A549 (cell line): ENCODE results near the gene CCSER1. TPM values are rescaled to one million over a fixed set of nuclear protein-coding genes. Genes with fewer than 3 reads are reported as not detected.

ENCODE experiments used
- ATAC-seq, 2 experiments: fragments of 200-7000 bp in 1 of 2; fragments of >200 bp in 1 of 2; cut with Nextera tagmentation in 1 of 2; cut with Tn5 transposase in 1 of 2; 3 replicates each; pipeline versions ENCODE4 v1.8.0 to v1.9.1; 2018 to 2020; ENCODE audit warnings: mild to moderate bottlenecking in 1 of 2, moderate library complexity in 1 of 2
- CTCF ChIA-PET: fragments of 300-600 bp; sonication (Branson Sonifier 250); formaldehyde crosslinking; extraction: SDS; loops from one replicate; lab custom pipeline; 2021; ENCODE audit warnings: antibody characterized with exemption, inconsistent platforms; lab: Yijun Ruan, JAX
- POLR2A ChIA-PET: fragments of 350-600 bp; formaldehyde crosslinking; extraction: SDS; loops from one replicate; lab custom pipeline; 2021; ENCODE audit warnings: antibody characterized with exemption, inconsistent platforms; lab: Yijun Ruan, JAX
- DNase-seq, 2 experiments: peaks; one replicate each; pipeline versions ENCODE4 v3.0.0 to v3.0.0-alpha.2; 2011 to 2016; ENCODE audit warnings: low read depth in 1 of 2, low spot score in 1 of 2
- FAIRE-seq: peaks from 2 replicates; lab custom pipeline; 2011; peaks lifted over from hg19 to GRCh38; lab: Jason Lieb, UNC
- H3K27ac ChIP-seq, 2 experiments: fragments of >200 bp; sonication (Bioruptor Twin); formaldehyde crosslinking; 3 replicates each; pipeline ENCODE4 v1.5.1; 2016 to 2017
- H3K4me1 ChIP-seq: fragments of >200 bp; sonication (Bioruptor Twin); formaldehyde crosslinking; 3 replicates; pipeline ENCODE4 v1.6.1; 2016
- H3K4me2 ChIP-seq: fragments of >200 bp; sonication (Bioruptor Twin); formaldehyde crosslinking; 3 replicates; pipeline ENCODE4 v1.6.1; 2016
- H3K4me3 ChIP-seq: fragments of >200 bp; sonication (Bioruptor Twin); formaldehyde crosslinking; 3 replicates; pipeline ENCODE4 v1.5.1; 2016
- H3K9me3 ChIP-seq: fragments of >200 bp; sonication (Bioruptor Twin); formaldehyde crosslinking; 3 replicates; pipeline ENCODE4 v1.6.1; 2016
- CBX8 ChIP-seq: fragments of 200-600 bp; sonication (generic); IDR thresholded peaks from 2 replicates; pipeline ENCODE4 v1.6.1; 2016
- CHD2 ChIP-seq: fragments of 150-350 bp; IDR thresholded peaks from 2 replicates; pipeline ENCODE4 v1.6.1; 2014; ENCODE audit warnings: low read length; ENCODE audit not compliant: partially characterized antibody
- E2F6 ChIP-seq: IDR thresholded peaks from 2 replicates; pipeline ENCODE4 v1.6.1; 2012; ENCODE audit warnings: low read depth, borderline replicate concordance
- EHF ChIP-seq: fragments of 250-450 bp; sonication (Bioruptor Pico); IDR thresholded peaks from 2 replicates; pipeline ENCODE4 v1.5.0; 2020; ENCODE audit warnings: mild to moderate bottlenecking
- EP300 ChIP-seq, 2 experiments: fragments of >200 bp; sonication (Bioruptor Twin); formaldehyde crosslinking; IDR thresholded peaks; 2 replicates in 1 of 2; 3 replicates in 1 of 2; pipeline ENCODE4 v1.6.1; 2016 to 2017
- FOSL2 ChIP-seq, 2 experiments: fragments of 450-650 bp in 1 of 2; fragments of >200 bp in 1 of 2; sonication (Bioruptor Twin) in 1 of 2; formaldehyde crosslinking; IDR thresholded peaks; 2 replicates each; pipeline versions ENCODE4 v1.5.0 to v1.6.1; 2016 to 2020; ENCODE audit warnings: mild to moderate bottlenecking in 1 of 2, moderate library complexity in 1 of 2
- FOXS1 ChIP-seq: fragments of 250-450 bp; sonication (Bioruptor Pico); IDR thresholded peaks from 2 replicates; pipeline ENCODE4 v1.5.0; 2020; ENCODE audit warnings: mild to moderate bottlenecking, moderate library complexity
- GATA3 ChIP-seq: IDR thresholded peaks from 2 replicates; pipeline ENCODE4 v1.6.1; 2012; ENCODE audit warnings: borderline replicate concordance
- HOXB5 ChIP-seq: fragments of 250-450 bp; sonication (Bioruptor Pico); IDR thresholded peaks from 2 replicates; pipeline ENCODE4 v1.5.0; 2020; ENCODE audit warnings: mild to moderate bottlenecking, moderate library complexity
- MAX ChIP-seq: IDR thresholded peaks from 2 replicates; pipeline ENCODE4 v1.6.1; 2012
- MAZ ChIP-seq: fragments of 150-350 bp; IDR thresholded peaks from 2 replicates; pipeline ENCODE4 v1.6.1; 2014; ENCODE audit warnings: antibody characterized with exemption, low read depth, low read length, borderline replicate concordance
- POLR2AphosphoS2 ChIP-seq: conservative IDR thresholded peaks from 2 replicates; pipeline ENCODE4 v1.6.1; 2012; ENCODE audit warnings: low read length, improper control_type of control experiment, inconsistent platforms
- RFX5 ChIP-seq: fragments of 450-650 bp; IDR thresholded peaks from 2 replicates; pipeline ENCODE4 v1.7.1; 2014; ENCODE audit warnings: antibody characterized with exemption, mild to moderate bottlenecking, moderate library complexity
- SMC3 ChIP-seq: fragments of >200 bp; sonication (Bioruptor Twin); formaldehyde crosslinking; IDR thresholded peaks from 3 replicates; pipeline ENCODE4 v1.6.1; 2018; ENCODE audit warnings: inconsistent platforms
- ZC3H11A ChIP-seq: fragments of 450-650 bp; IDR thresholded peaks from 2 replicates; pipeline ENCODE4 v1.6.1; 2014; ENCODE audit warnings: antibody characterized with exemption, mild to moderate bottlenecking
- ZSCAN20 ChIP-seq: fragments of 250-450 bp; sonication (Bioruptor Pico); IDR thresholded peaks from 2 replicates; pipeline ENCODE4 v1.8.0; 2022; ENCODE audit warnings: mild to moderate bottlenecking, moderate library complexity
- WGBS: methylation state at CpG from one replicate; pipeline ENCODE4 v1.1.6; 2017; ENCODE audit errors: missing lambda C conversion rate; 5-methylcytosine and 5-hydroxymethylcytosine counted together
- polyA plus RNA-seq, 4 experiments: library from polyadenylated mRNA; depleted of rRNA in 3 of 4; stranded (reverse); fragments of >200 nt; fragmentation: RNase III in 1 of 4; extraction: RNeasy Plus Mini Kit Qiagen cat#74134 plus additional on column Dnase treatment in 1 of 4; gene quantifications; 2 replicates in 3 of 4; 3 replicates in 1 of 4; pipeline ENCODE4 v1.2.3, GENCODE V29; 2011 to 2017
- TF ChIP-seq, protein P1 (sequence below): fragments of 250-450 bp; sonication (Bioruptor Pico); IDR thresholded peaks from 2 replicates; pipeline ENCODE4 v1.5.0; 2021; ENCODE audit warnings: mild to moderate bottlenecking, moderate library complexity, borderline replicate concordance
- TF ChIP-seq, protein P2 (sequence below): fragments of 150-350 bp; IDR thresholded peaks from 2 replicates; pipeline ENCODE4 v1.6.1; 2014; ENCODE audit warnings: low read depth, mild to moderate bottlenecking, low read length
- TF ChIP-seq, protein P3 (sequence below): fragments of >200 bp; sonication (Bioruptor Twin); formaldehyde crosslinking; IDR thresholded peaks from 3 replicates; pipeline ENCODE4 v1.5.1; 2016
- TF ChIP-seq, protein P4 (sequence below): fragments of 200-600 bp; sonication (generic); IDR thresholded peaks from 2 replicates; pipeline ENCODE4 v1.6.1; 2016; ENCODE audit warnings: antibody characterized with exemption, mild to moderate bottlenecking, moderate library complexity

Gene CCSER1
- polyA plus RNA-seq, 2 of the 4 experiments (the other 2 are of a cell fraction) = 0.06 TPM; not detected in 1

DNA sequence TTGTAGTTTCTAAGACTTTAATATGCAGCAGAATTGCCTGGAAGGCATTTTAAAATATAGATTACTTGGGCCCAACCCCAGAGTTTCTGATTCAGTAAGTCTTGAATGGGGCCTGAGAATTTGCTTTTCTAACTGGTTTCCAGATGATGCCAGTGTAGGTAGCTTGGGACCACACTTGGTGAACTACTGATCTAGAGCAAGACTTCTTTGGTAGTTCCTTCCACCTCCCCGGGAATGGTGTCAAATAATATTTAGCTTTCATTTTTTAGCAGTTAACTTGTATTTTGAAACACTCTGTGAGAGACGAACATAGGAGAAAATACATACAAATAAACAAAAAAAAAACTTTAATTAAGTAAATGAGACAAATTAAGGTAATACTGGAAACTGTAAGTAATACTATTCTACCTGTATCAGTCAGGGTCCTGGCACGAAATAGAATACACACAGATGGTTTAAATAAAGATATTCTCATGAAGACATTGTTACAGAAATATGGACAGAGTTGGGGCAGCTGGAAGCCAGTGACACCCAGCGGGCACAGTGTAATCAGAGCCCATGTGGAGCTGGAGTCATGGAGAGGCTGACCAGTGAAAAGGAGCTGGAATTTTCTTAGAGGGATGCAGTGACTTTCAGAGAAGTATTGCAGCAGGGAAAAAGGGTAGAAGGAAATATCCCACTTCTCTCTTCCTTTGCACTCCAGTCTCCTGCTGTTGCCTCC is 905.7 kb downstream of the CCSER1 start (continued):
- no peak for TF ChIP-seq RFX5

- no peak overlapping the region for H3K27ac ChIP-seq
- no peak for TF ChIP-seq EHF (CRISPR knock-in tag)
- H3K9me3 ChIP-seq = no peaks in the 10 kb centered on the region
- no peaks in the 10 kb centered on the region for H3K4me1 ChIP-seq
- ChIA-PET CTCF (no interaction called here), POLR2A (no interaction called here)
- no peak overlapping the region for H3K4me3 ChIP-seq
- ATAC-seq (no peak), DNase-seq (no peak), FAIRE-seq (no peak)
- 95% methylated on average over 2 of the region's 2 CpGs for WGBS
- no peak overlapping the region for H3K4me2 ChIP-seq
These were observed 908.1 kb downstream of the CCSER1 start for GRCh38 chr4:91035276-91035675.

DNA sequence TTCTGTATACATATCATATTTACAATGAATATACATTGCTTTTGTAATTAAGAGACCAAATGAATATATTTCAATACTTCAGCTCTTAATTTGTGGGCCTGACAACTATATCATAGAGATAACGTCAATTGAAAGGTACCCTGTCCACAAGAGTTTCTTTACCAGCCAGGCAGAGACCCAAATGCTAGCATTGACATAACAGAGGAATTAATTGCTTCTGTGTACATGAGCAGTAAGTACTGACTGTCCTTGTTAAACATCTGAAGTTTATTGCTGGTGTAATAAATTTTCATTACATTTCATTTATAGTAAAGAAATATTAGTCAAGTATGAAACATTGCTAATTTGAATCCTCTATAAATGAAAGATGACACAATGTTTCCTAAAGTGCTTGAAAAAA is 910.8 kb downstream of the CCSER1 start:
- 34% methylated on average over 1 of the region's 1 CpG for WGBS
- Histone ChIP-seq H3K27ac (no peak overlapping the region), H3K4me1 (no peaks in the 10 kb centered on the region)
- POLR2A ChIA-PET = no interaction called here
- DNase-seq = no peak
- TF ChIP-seq MAZ (no peak), FOSL2 (IDR thresholded peaks at IDR 0.05) (no peak), FOSL2 (CRISPR knock-in tag; IDR thresholded peaks at IDR 0.05) (no peak), RFX5 (no peak), CBX8 (no peak), SMC3 (no peak), FOXS1 (CRISPR knock-in tag) (no peak), EP300 (IDR thresholded peaks at IDR 0.05) (no peak), ZC3H11A (no peak)
- TF ChIP-seq, protein P1, sequence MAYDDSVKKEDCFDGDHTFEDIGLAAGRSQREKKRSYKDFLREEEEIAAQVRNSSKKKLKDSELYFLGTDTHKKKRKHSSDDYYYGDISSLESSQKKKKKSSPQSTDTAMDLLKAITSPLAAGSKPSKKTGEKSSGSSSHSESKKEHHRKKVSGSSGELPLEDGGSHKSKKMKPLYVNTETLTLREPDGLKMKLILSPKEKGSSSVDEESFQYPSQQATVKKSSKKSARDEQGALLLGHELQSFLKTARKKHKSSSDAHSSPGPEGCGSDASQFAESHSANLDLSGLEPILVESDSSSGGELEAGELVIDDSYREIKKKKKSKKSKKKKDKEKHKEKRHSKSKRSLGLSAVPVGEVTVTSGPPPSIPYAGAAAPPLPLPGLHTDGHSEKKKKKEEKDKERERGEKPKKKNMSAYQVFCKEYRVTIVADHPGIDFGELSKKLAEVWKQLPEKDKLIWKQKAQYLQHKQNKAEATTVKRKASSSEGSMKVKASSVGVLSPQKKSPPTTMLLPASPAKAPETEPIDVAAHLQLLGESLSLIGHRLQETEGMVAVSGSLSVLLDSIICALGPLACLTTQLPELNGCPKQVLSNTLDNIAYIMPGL = no peak
- TF ChIP-seq, all 56 proteins: peak for 0
- FAIRE-seq = no peak
- ATAC-seq = no peak
- CTCF ChIA-PET = no interaction called here
- no peak overlapping the region for H3K4me3 ChIP-seq
- no peak overlapping the region for H3K4me2 ChIP-seq
- H3K9me3 ChIP-seq = no peaks in the 10 kb centered on the region

- no peak overlapping the region for H3K4me2 ChIP-seq
- ChIA-PET POLR2A (no interaction called here), CTCF (no interaction called here)
- H3K27ac ChIP-seq = no peak overlapping the region
- TF ChIP-seq HOXB5 (CRISPR knock-in tag) = no peak
- no peak for TF ChIP-seq ZSCAN20 (CRISPR knock-in tag)
- TF ChIP-seq, protein P2, sequence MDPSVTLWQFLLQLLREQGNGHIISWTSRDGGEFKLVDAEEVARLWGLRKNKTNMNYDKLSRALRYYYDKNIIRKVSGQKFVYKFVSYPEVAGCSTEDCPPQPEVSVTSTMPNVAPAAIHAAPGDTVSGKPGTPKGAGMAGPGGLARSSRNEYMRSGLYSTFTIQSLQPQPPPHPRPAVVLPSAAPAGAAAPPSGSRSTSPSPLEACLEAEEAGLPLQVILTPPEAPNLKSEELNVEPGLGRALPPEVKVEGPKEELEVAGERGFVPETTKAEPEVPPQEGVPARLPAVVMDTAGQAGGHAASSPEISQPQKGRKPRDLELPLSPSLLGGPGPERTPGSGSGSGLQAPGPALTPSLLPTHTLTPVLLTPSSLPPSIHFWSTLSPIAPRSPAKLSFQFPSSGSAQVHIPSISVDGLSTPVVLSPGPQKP = no peak
- TF ChIP-seq FOXS1 (CRISPR knock-in tag) = no peak
- TF ChIP-seq E2F6 = no peak
- TF ChIP-seq, protein P3, sequence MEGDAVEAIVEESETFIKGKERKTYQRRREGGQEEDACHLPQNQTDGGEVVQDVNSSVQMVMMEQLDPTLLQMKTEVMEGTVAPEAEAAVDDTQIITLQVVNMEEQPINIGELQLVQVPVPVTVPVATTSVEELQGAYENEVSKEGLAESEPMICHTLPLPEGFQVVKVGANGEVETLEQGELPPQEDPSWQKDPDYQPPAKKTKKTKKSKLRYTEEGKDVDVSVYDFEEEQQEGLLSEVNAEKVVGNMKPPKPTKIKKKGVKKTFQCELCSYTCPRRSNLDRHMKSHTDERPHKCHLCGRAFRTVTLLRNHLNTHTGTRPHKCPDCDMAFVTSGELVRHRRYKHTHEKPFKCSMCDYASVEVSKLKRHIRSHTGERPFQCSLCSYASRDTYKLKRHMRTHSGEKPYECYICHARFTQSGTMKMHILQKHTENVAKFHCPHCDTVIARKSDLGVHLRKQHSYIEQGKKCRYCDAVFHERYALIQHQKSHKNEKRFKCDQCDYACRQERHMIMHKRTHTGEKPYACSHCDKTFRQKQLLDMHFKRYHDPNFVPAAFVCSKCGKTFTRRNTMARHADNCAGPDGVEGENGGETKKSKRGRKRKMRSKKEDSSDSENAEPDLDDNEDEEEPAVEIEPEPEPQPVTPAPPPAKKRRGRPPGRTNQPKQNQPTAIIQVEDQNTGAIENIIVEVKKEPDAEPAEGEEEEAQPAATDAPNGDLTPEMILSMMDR = no peak
- TF ChIP-seq, protein P4, sequence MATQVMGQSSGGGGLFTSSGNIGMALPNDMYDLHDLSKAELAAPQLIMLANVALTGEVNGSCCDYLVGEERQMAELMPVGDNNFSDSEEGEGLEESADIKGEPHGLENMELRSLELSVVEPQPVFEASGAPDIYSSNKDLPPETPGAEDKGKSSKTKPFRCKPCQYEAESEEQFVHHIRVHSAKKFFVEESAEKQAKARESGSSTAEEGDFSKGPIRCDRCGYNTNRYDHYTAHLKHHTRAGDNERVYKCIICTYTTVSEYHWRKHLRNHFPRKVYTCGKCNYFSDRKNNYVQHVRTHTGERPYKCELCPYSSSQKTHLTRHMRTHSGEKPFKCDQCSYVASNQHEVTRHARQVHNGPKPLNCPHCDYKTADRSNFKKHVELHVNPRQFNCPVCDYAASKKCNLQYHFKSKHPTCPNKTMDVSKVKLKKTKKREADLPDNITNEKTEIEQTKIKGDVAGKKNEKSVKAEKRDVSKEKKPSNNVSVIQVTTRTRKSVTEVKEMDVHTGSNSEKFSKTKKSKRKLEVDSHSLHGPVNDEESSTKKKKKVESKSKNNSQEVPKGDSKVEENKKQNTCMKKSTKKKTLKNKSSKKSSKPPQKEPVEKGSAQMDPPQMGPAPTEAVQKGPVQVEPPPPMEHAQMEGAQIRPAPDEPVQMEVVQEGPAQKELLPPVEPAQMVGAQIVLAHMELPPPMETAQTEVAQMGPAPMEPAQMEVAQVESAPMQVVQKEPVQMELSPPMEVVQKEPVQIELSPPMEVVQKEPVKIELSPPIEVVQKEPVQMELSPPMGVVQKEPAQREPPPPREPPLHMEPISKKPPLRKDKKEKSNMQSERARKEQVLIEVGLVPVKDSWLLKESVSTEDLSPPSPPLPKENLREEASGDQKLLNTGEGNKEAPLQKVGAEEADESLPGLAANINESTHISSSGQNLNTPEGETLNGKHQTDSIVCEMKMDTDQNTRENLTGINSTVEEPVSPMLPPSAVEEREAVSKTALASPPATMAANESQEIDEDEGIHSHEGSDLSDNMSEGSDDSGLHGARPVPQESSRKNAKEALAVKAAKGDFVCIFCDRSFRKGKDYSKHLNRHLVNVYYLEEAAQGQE = no peak
- TF ChIP-seq EP300 (IDR thresholded peaks at IDR 0.05) = no peak
- TF ChIP-seq CHD2 = no peak
- no peak for TF ChIP-seq MAX
- TF ChIP-seq POLR2AphosphoS2 = no peak
- TF ChIP-seq GATA3 = no peak
- no peak for TF ChIP-seq FOSL2 (IDR thresholded peaks at IDR 0.05)
- TF ChIP-seq FOSL2 (CRISPR knock-in tag; IDR thresholded peaks at IDR 0.05) = no peak
- TF ChIP-seq CBX8 = no peak
- DNase-seq (no peak), ATAC-seq (no peak), FAIRE-seq (no peak)
- no peak overlapping the region for H3K4me3 ChIP-seq
- no peaks in the 10 kb centered on the region for H3K4me1 ChIP-seq
- no peaks in the 10 kb centered on the region for H3K9me3 ChIP-seq
These were observed 930.7 kb downstream of the CCSER1 start for GRCh38 chr4:91057871-91058270.
